Measurements from ENCODE around the gene PHLDB2.

PHLDB2 gene

GRCh38 chr3:111884411-111885018 lies 25.4 kb downstream of the PHLDB2 start:
- DNase-seq (ENCODE audit: low spot score), result no peak

DNA sequence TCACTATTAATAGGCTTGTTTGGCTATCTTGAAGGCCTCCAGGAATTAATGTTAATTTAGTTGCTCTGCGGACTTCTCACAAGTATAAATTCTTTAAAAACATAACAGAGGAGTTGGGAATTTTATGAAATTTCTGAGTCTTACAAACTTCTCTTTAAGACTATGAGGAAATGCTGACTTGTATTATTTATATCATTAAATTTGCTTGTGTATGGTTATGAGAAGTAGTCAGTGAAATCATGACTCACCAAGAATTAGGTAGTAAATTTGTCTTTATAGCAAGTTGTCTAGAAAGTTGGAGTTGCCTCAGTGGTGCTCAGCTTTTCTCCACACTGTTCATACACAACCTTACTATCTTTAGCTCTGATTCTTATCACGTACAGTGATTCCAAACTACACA lies 26.5 kb downstream of the PHLDB2 start:
- no peak for DNase-seq (ENCODE audit: low spot score)

GRCh38 chr3:111890051-111890580 lies 31.1 kb downstream of the PHLDB2 start:
- DNase-seq (ENCODE audit: low spot score), result no peak

GRCh38 chr3:111892070-111892469 lies 33.0 kb downstream of the PHLDB2 start:
- DNase-seq (ENCODE audit: low spot score), result no peak

GRCh38 chr3:111895071-111895470 lies 36.0 kb downstream of the PHLDB2 start:
- no peak for DNase-seq (ENCODE audit: low spot score)

- no peak for DNase-seq (ENCODE audit: low spot score)
These were observed 40.9 kb downstream of the PHLDB2 start for GRCh38 chr3:111899966-111900365.

GRCh38 chr3:111901637-111902036 lies 42.6 kb downstream of the PHLDB2 start:
- no peak for DNase-seq (ENCODE audit: low spot score)

- DNase-seq (ENCODE audit: low spot score), result no peak
These were observed 43.5 kb downstream of the PHLDB2 start for GRCh38 chr3:111902534-111902933.

DNA sequence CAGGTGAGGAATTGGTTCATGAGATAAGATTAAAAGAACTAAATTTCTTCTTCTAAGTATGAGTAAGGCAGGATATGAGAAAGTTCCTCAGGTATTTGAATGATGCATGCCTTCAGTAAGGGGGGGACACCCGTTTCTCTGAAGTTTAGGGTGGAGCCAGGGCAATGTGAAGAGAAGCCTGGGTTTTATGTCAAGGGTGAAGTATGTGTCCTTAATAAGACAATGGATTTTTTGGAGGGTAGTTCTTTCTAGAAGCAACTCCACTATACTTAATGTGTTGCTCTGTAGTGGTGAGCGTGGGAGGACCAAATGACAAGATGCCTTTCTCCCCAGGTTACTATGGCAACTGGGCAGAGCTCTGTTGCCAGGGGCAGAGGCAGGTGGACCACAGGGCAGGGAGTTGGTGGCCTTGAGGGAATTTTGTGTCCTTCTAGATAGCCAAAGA lies 44.0 kb downstream of the PHLDB2 start:
- no peak for DNase-seq (ENCODE audit: low spot score)

GRCh38 chr3:111904376-111905241 lies 45.5 kb downstream of the PHLDB2 start:
- no peak for DNase-seq (ENCODE audit: low spot score)

DNA sequence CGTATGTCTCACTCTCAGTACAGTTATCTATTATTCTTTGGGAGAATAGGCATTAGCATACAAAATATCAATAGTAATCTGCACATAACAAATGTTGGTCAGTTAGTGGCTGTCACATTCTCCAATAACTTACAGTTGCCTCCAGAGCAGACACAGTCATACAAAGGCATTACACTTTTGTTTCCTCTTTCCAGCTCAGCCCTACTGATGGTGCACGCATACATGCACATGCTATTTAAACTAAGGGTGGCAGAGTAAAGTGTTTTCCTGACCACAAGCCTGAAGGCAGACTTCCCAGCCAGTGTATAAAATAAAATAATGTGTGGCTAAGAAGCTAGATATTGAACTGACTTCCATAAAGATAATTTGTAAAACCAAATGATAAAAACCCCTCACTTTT lies 47.6 kb downstream of the PHLDB2 start:
- DNase-seq (ENCODE audit: low spot score), result no peak

GRCh38 chr3:111907151-111907550 lies 48.1 kb downstream of the PHLDB2 start:
- DNase-seq (ENCODE audit: low spot score), result no peak

GRCh38 chr3:111910806-111911205 lies 51.7 kb downstream of the PHLDB2 start:
- DNase-seq (ENCODE audit: low spot score), result no peak

- DNase-seq (ENCODE audit: low spot score), result no peak
These were observed 52.4 kb downstream of the PHLDB2 start for GRCh38 chr3:111911446-111911845.

GRCh38 chr3:111913163-111913763 lies 54.2 kb downstream of the PHLDB2 start:
- DNase-seq (ENCODE audit: low spot score), result no peak

DNA sequence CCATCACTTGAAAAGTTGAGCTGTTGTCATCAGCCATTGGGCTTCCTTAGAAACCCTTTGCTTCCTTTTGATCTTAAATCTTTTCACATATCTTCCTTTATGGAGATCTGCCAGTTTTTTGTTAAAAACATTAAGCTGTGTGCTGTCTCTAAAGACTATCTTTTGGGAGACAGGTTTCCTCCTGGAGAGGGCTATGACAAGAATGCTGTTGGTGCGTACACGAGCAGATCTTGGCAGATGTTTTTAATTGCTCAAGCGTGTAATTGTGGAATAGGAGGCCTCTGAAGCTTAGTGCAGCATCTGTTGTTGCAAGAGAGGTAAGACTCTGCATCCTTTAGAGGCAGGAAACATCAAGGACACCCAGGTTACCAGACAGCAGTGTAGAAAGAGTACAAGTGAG lies 56.8 kb downstream of the PHLDB2 start:
- DNase-seq (ENCODE audit: low spot score), result no peak

DNA sequence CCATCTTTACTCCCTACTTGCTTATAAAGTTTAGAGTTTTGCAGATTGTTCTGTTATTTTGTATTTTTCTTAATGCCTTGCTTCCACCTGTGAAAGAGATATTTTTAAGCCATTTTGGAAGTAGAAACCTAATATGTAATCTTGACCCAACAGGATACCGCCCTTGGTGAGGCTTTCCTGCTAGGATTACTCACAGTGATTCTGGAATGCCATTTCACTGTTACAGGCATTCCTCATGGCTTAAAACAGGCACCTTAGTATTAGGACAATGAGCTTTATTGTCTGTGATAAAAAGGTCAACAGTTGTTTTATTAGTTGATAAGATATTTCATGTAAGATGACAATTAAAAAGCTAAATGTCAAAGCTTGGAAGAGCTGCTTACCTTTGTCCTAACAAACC lies 58.2 kb downstream of the PHLDB2 start:
- DNase-seq (ENCODE audit: low spot score), result no peak

DNA sequence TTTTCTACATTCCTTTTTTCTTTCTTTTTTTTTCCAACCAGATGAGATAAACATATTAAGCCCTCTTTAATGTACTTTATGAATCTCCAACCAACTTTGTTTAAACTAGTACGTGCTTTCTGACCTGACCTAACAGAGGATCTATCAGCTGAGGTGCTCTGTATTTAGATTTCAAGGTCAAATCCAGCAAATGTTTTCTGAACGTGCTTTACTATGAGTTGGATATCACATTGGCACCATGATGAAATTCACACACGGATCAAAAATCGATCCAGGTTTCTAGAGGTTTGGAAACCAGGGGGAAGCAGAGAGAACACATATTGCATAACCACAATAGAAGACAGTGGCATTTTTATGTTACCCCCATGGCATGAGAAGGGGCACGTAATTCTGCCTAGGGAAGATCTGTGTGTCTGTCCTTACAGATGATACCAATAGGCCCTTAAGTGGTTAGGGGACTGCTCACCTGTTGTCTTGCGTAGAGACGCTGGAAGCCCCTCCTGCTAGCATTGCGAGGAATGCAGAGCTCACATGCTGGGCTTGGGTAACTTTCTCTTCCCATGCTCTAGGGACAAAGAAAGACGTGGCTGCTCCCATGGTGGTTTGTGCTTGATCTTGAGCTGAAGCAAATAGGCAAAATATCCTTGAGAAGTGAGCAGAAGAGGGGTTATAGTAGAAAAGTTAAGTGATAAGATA lies 60.5 kb downstream of the PHLDB2 start:
- no peak for DNase-seq (ENCODE audit: low spot score)

DNA sequence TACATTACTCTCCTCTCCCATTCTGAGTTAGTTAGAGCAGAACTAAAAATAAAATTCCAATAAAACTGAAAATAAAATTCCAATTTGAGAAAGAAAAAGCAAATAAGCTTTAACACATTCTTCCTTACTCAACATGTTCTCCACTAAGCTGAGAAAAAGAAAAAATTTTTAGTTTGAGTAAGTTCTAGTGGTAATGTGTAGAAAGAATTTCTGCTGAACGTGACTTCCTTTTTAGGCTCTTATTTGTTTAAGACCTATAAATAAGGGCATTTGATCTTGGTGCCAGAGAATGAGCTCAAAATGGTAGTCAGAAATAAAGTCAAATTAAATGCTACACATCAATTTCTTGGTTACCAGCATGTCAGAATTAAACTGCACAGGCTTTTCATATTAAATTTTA lies 62.1 kb downstream of the PHLDB2 start:
- DNase-seq (ENCODE audit: low spot score), result no peak

DNA sequence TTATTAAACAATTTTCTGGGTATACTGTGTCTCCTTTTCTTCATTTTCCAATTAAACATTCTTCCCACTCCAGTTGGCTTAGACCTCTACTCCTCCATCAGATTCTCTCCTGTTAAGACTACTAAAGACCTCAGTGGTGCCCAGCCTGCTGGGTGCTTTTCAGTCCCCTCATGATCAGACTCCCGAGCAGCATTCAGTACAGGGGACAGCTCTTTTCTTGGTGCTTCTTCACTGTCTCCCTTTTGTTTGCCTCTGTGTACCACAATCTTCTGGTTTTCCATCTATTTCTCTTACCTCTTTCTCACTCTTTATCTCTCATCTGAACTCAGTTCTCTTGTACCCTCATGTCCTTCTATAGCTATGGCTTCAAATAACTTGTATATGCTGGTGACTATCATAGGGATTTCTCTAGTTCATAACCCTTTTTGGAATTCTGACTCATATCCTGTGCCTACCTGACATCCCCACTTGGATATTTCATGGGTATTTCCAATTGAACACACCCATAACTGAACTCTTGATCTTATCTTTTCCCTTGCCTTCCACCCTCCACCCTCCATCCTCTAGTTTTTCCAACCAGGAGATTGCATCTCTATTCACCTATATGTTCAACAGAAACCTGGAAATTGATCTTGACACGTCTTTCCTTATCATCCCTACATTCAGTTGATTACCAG lies 64.2 kb downstream of the PHLDB2 start:
- DNase-seq (ENCODE audit: low spot score), result no peak

GRCh38 chr3:111923806-111924205 lies 64.7 kb downstream of the PHLDB2 start:
- DNase-seq (ENCODE audit: low spot score), result no peak

DNA sequence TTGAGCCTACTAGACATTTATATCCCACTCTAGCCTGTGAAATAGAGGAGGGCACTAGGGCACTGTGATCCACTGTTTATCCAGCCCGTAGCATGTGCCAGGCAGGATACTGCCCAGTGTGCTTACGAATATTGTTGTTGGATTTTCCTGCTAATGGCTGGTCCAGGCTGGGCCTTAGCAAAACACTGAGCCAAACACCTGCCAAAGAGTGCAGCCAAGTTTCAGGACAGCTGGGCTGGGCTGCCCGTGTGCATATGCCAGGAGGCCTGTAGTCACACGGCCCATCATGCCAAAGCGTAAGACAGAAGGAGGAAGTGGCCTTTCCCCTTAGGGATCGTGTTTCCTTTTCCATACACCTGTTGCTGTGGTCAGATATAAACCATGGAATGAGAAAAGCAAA lies 65.2 kb downstream of the PHLDB2 start:
- DNase-seq (ENCODE audit: low spot score), result no peak
